ENCODE results near the gene RTP4. TPM values are rescaled to one million over a fixed set of nuclear protein-coding genes. Genes with fewer than 3 reads are reported as not detected.

RTP4 gene
- total and polyA plus RNA-seq, 2 of the 8 experiments (the other 6 are each of a cell fraction or from before 2014, with no cell fraction given): not detected

GRCh38 chr3:187369089-187369447 is 883 bp downstream of the RTP4 start (continued):
- no peak for TF ChIP-seq CHD7 (IDR thresholded peaks at IDR 0.05; ENCODE audit: insufficient replicate concordance, low read length)
- TF ChIP-seq CREB1 (IDR thresholded peaks at IDR 0.05): no peak
- no peak for TF ChIP-seq SIRT6 (IDR thresholded peaks at IDR 0.05; ENCODE audit: low read length)
- no peak for TF ChIP-seq BACH1 (IDR thresholded peaks at IDR 0.05; ENCODE audit: low read length)
- no peak for TF ChIP-seq BCL11A (IDR thresholded peaks at IDR 0.05; ENCODE audit: low read depth in 2 of 2, low read length in 2 of 2)
- TF ChIP-seq SAP30 (IDR thresholded peaks at IDR 0.05; ENCODE audit: insufficient read depth, insufficient replicate concordance, low read length): no peak
- no peak for TF ChIP-seq CHD2 (IDR thresholded peaks at IDR 0.05; ENCODE audit: low read length)
- TF ChIP-seq SIX5 (IDR thresholded peaks at IDR 0.05; ENCODE audit: low read depth, low read length): no peak
- TF ChIP-seq E2F6 (IDR thresholded peaks at IDR 0.05): no peak
- no peak for TF ChIP-seq CBX8 (IDR thresholded peaks at IDR 0.05; ENCODE audit: borderline replicate concordance, low read depth, low read length)
- no peak for TF ChIP-seq HDAC6 (IDR thresholded peaks at IDR 0.05; ENCODE audit: low read depth, low read length)
- no peak for TF ChIP-seq MAX (IDR thresholded peaks at IDR 0.05)
- no peak for TF ChIP-seq EGR1 (IDR thresholded peaks at IDR 0.05; ENCODE audit: borderline replicate concordance, low read depth, low read length)
